GM06990 (cell line): ENCODE measurements around the gene PKD2.

ENCODE experiments used
- DNase-seq: peaks from one replicate; pipeline ENCODE4 v3.0.0-alpha.2; 2011; ENCODE audit not compliant: insufficient read length; ENCODE audit errors: extremely low read depth
- H3K27me3 ChIP-seq: replicated peaks from 2 replicates; pipeline ENCODE4 v1.6.0; 2011; ENCODE audit warnings: low read length; ENCODE audit not compliant: control insufficient read depth, insufficient read depth
- H3K36me3 ChIP-seq: 2 replicates; pipeline ENCODE4 v1.5.1; 2011; ENCODE audit warnings: low read length; ENCODE audit not compliant: control insufficient read depth, insufficient read depth
- H3K4me3 ChIP-seq: replicated peaks from 2 replicates; pipeline ENCODE4 v1.5.1; 2011; ENCODE audit warnings: low read depth, mild to moderate bottlenecking, control low read depth, low read length
- CTCF ChIP-seq: IDR thresholded peaks from 2 replicates; pipeline ENCODE4 v1.5.1; 2011; ENCODE audit warnings: low read length, control low read depth, mild to moderate bottlenecking, inconsistent platforms; ENCODE audit not compliant: insufficient read depth, poor library complexity, severe bottlenecking

The PKD2 gene

GRCh38 chr4:88043586-88044340 lies 36.3 kb downstream of the PKD2 start:
- DNase-seq = no peak
- no peak overlapping the region for H3K4me3 ChIP-seq
- TF ChIP-seq CTCF = no peak
- peaks cover 5% of the 10 kb centered on the region for H3K36me3 ChIP-seq
- no peaks in the 10 kb centered on the region for H3K27me3 ChIP-seq

DNA sequence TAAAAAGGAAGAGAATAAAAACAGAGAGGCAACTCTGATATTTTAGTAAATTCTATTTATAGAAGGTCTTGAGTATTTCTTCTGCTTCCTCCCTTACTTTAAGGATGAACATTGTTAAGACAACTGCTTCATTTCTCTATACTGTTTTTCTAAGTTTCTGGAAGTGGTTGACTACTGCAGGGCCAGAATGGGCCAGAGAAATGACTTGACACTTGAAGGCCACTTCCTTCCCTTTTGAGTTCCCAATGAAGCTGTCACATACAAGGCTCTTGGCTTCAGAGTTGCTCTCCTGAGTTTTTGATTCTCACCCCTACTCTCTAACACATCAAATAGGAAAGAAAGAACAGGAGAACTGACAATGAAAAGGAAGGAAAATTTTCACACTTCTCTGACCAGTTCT lies 37.6 kb downstream of the PKD2 start:
- no peak for TF ChIP-seq CTCF
- Histone ChIP-seq H3K4me3 (no peak overlapping the region), H3K36me3 (peaks cover 5% of the 10 kb centered on the region), H3K27me3 (no peaks in the 10 kb centered on the region)
- DNase-seq = no peak

- DNase-seq = no peak
- H3K27me3 ChIP-seq = no peaks in the 10 kb centered on the region
- no peak overlapping the region for H3K4me3 ChIP-seq
- no peak for TF ChIP-seq CTCF
- peaks cover 3% of the 10 kb centered on the region for H3K36me3 ChIP-seq
Observed at GRCh38 chr4:88054229-88054628, 46.8 kb downstream of the PKD2 start.

GRCh38 chr4:88054901-88055300 lies 47.5 kb downstream of the PKD2 start:
- no peak for DNase-seq

DNA sequence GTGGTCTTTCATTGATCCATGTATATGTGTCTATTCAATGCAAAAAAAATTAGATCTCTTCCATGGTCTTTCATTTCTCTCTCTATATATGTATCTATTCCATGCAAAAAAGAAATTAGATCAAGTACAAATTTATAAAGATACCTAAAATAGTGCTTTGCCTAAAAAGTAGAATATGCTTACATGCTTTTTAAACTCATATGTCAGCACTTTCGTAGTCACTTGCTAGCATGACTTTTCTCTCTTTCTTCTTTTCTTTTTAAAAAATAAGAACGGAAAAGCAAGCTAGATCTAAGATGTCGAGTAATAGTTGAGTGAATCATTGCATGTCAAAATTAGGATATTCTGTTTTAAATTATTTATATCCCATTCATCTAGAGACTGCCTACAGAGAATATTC lies 50.9 kb downstream of the PKD2 start:
- no peaks in the 10 kb centered on the region for H3K27me3 ChIP-seq
- H3K36me3 ChIP-seq = peaks cover 2% of the 10 kb centered on the region; the same call in 1 of the 2 replicates
- H3K4me3 ChIP-seq = no peak overlapping the region
- TF ChIP-seq CTCF = no peak
- no peak for DNase-seq

More at GRCh38 chr4:88054901-88055300, 47.5 kb downstream of the PKD2 start:
- peak; percentile 24 for TF ChIP-seq CTCF
- Histone ChIP-seq H3K36me3 (peaks cover 4% of the 10 kb centered on the region), H3K4me3 (no peak overlapping the region), H3K27me3 (no peaks in the 10 kb centered on the region)
